ENCODE measurements around the gene FAM135A.

DNA sequence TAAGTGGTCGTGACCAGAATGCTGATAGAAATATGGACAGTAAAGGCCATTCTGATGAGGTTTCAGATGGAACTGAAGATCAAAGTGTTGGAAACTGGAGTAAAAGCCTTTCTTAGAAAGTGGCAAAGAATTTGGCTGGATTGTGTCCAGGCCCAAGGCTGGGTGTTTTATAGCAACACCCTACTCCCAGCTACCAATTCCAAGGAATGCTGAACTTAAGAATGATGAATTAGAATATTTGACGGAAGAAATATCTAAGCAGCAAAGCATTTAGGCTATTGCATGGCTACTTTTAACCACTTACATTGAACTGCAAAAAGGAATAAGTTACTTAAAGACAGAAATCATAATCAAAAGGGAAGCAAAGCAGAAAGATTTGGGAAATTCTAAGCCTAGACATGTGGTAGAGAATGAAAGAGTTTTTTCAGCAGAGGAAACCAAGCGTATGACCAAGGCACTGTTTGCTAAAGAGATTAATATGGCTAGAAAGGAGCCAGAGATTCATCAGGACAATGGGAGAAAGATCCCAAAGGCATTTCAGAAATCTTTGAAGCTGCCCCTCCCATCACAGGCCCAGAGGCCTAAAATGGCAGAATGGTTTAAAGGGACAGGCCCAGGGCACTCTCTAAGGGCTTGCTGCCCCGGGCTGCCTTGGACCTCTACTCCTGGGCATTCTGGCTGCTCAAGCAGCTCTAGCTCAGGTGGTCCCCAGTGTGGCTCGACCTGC, 179.2 kb downstream of the FAM135A start:
- TF ChIP-seq, protein P1, sequence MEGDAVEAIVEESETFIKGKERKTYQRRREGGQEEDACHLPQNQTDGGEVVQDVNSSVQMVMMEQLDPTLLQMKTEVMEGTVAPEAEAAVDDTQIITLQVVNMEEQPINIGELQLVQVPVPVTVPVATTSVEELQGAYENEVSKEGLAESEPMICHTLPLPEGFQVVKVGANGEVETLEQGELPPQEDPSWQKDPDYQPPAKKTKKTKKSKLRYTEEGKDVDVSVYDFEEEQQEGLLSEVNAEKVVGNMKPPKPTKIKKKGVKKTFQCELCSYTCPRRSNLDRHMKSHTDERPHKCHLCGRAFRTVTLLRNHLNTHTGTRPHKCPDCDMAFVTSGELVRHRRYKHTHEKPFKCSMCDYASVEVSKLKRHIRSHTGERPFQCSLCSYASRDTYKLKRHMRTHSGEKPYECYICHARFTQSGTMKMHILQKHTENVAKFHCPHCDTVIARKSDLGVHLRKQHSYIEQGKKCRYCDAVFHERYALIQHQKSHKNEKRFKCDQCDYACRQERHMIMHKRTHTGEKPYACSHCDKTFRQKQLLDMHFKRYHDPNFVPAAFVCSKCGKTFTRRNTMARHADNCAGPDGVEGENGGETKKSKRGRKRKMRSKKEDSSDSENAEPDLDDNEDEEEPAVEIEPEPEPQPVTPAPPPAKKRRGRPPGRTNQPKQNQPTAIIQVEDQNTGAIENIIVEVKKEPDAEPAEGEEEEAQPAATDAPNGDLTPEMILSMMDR (IDR thresholded peaks at IDR 0.05): no peak
- TF ChIP-seq POLR2A (IDR thresholded peaks at IDR 0.05): no peak
